Stimulated activated CD8-positive, alpha-beta memory T cell treated with anti-CD3 and anti-CD28 coated beads, Interleukin-15, amount 100 ng/mL, for 1 hour (primary cell): ENCODE results near the gene OVAAL.

Source experiments
- DNase-seq: peaks from one replicate; pipeline ENCODE4 v3.0.0-alpha.2; 2020; ENCODE audit warnings: low read depth

Gene OVAAL

GRCh38 chr1:180606155-180606554 lies 47.4 kb downstream of the OVAAL start:
- no peak for DNase-seq

GRCh38 chr1:180609643-180610555 lies 51.1 kb downstream of the OVAAL start:
- DNase-seq = no peak

GRCh38 chr1:180610556-180611015 lies 51.8 kb downstream of the OVAAL start:
- DNase-seq = no peak

- no peak for DNase-seq
Observed at GRCh38 chr1:180611016-180611930, 52.5 kb downstream of the OVAAL start.

- DNase-seq = no peak
Observed at GRCh38 chr1:180612632-180613031, 53.9 kb downstream of the OVAAL start.

GRCh38 chr1:180614730-180615129 lies 56.0 kb downstream of the OVAAL start:
- DNase-seq = no peak

GRCh38 chr1:180615493-180616290 lies 56.9 kb downstream of the OVAAL start:
- no peak for DNase-seq
